Chondrocyte (in vitro differentiated cells): ENCODE data around the gene BLOC1S6. TPM values are rescaled to one million over a fixed set of nuclear protein-coding genes. Genes with fewer than 3 reads are reported as not detected.

ENCODE experiments used
- DNase-seq: peaks from one replicate; pipeline ENCODE4 v3.0.0; 2021; ENCODE audit warnings: mixed read lengths, low spot score
- H3K27ac Mint-ChIP-seq: one replicate; pipeline ENCODE4 v1.8.0; 2021; ENCODE audit warnings: mild to moderate bottlenecking, moderate library complexity, mixed read lengths; ENCODE audit not compliant: unreplicated experiment
- H3K27me3 Mint-ChIP-seq: 2 replicates; pipeline ENCODE4 v1.8.0; 2021; ENCODE audit warnings: low read depth, mixed read lengths
- H3K36me3 Mint-ChIP-seq: 2 replicates; pipeline ENCODE4 v1.8.0; 2021; ENCODE audit warnings: low read depth, mixed read lengths
- H3K4me1 Mint-ChIP-seq: 2 replicates; pipeline ENCODE4 v1.8.0; 2021; ENCODE audit warnings: low read depth, mild to moderate bottlenecking, mixed read lengths
- H3K4me3 Mint-ChIP-seq: one replicate; pipeline ENCODE4 v1.8.0; 2021; ENCODE audit warnings: mild to moderate bottlenecking, moderate library complexity, mixed read lengths; ENCODE audit not compliant: unreplicated experiment
- H3K9me3 Mint-ChIP-seq: 2 replicates; pipeline ENCODE4 v1.8.0; 2021; ENCODE audit warnings: low read depth, mixed read lengths
- CTCF ChIP-seq: fragments of 200-600 bp; sonication (generic); IDR thresholded peaks from 2 replicates; pipeline ENCODE4 v1.5.0; 2021; ENCODE audit warnings: antibody characterized with exemption, mild to moderate bottlenecking, moderate library complexity
- total RNA-seq: library from RNA; stranded (reverse); gene quantifications from 3 replicates; pipeline ENCODE4 v1.2.1, GENCODE V29; 2021

Gene BLOC1S6
- total RNA-seq, 1 donor from 2014 or later = 51.4 TPM

GRCh38 chr15:45589256-45589655, 2.1 kb downstream of the BLOC1S6 start:
- H3K4me1 Mint-ChIP-seq = peaks cover 37% of the 10 kb centered on the region
- no peaks in the 10 kb centered on the region for H3K9me3 Mint-ChIP-seq
- no peak for DNase-seq
- H3K36me3 Mint-ChIP-seq = no peaks in the 10 kb centered on the region
- H3K4me3 Mint-ChIP-seq = peak overlapping the region; percentile 99
- H3K27me3 Mint-ChIP-seq = no peaks in the 10 kb centered on the region
- no peak for TF ChIP-seq CTCF
- peak overlapping the region; percentile 100 for H3K27ac Mint-ChIP-seq

DNA sequence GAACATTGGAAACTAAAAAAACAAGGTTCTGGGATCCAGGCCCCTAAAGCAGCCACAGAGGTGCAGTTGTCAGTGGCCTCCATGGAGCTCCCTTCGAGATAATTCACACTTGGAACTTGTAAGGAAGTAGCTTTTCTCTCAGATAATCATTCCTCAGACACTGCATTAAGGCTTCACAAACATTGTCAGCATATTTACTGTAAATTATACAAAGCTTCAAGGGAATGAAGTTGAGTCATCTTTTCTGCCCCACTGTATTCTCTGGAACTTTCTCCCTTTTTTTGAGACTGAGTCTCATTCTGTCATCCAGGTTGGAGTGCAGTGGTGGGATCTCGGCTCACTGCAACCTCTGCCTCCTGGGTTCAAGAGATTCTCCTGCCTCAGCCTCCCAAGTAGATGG, 7.1 kb downstream of the BLOC1S6 start:
- DNase-seq = no peak
- H3K4me3 Mint-ChIP-seq = no peak overlapping the region
- H3K9me3 Mint-ChIP-seq = no peaks in the 10 kb centered on the region
- H3K27ac Mint-ChIP-seq = peak overlapping the region; percentile 41
- no peaks in the 10 kb centered on the region for H3K27me3 Mint-ChIP-seq
- H3K36me3 Mint-ChIP-seq = peaks cover 13% of the 10 kb centered on the region
- peaks cover 12% of the 10 kb centered on the region for H3K4me1 Mint-ChIP-seq
- TF ChIP-seq CTCF = no peak

DNA sequence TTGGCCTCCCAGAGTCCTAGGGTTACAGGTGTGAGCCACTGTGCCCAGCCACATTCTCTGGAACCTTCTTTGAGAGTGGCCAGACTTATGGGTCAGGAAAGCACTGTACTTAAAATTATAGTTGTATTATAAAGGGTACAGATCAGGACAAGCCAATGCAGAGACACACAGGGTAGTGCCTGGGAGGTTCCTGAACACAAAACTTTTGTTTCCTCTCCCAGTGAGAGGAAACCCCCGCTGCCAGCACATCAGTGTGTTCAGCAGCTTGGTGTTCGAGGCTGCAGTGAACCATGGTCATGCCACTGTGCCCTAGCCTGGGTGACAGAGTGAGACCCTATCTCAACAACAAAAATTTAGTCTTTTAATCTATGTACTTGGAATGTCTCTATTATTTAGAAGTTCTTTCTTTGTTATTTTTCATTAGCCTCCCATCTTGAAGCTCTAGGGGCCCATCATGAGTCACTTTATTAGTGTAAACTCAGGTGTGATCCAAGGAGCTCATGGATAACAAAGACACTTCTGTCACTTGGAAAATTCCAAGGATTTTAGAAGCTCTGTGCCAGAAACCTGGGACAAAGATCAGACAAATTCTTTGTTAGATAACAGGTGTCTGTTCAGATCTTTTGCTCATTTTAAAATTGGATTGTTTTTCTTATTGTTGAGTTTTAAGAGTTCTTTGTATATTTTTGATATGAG, 7.8 kb downstream of the BLOC1S6 start:
- H3K4me1 Mint-ChIP-seq = peaks cover 7% of the 10 kb centered on the region
- DNase-seq = no peak
- H3K27ac Mint-ChIP-seq = peak overlapping the region; percentile 41
- no peak overlapping the region for H3K4me3 Mint-ChIP-seq
- no peaks in the 10 kb centered on the region for H3K27me3 Mint-ChIP-seq
- no peak for TF ChIP-seq CTCF
- H3K9me3 Mint-ChIP-seq = no peaks in the 10 kb centered on the region
- H3K36me3 Mint-ChIP-seq = peaks cover 13% of the 10 kb centered on the region

- no peaks in the 10 kb centered on the region for H3K27me3 Mint-ChIP-seq
These were observed 16.7 kb downstream of the BLOC1S6 start for GRCh38 chr15:45603881-45604280.

GRCh38 chr15:45604326-45604725, 17.1 kb downstream of the BLOC1S6 start:
- H3K9me3 Mint-ChIP-seq = no peaks in the 10 kb centered on the region
- TF ChIP-seq CTCF = no peak
- H3K4me3 Mint-ChIP-seq = no peak overlapping the region
- DNase-seq = no peak
- peaks cover 4% of the 10 kb centered on the region for H3K4me1 Mint-ChIP-seq
- H3K27ac Mint-ChIP-seq = peak overlapping the region; percentile 46
- H3K27me3 Mint-ChIP-seq = no peaks in the 10 kb centered on the region
- H3K36me3 Mint-ChIP-seq = peaks cover 10% of the 10 kb centered on the region

More at GRCh38 chr15:45603881-45604280, 16.7 kb downstream of the BLOC1S6 start:
- TF ChIP-seq CTCF = no peak
- no peak overlapping the region for H3K27ac Mint-ChIP-seq
- H3K4me1 Mint-ChIP-seq = peaks cover 4% of the 10 kb centered on the region
- no peak for DNase-seq
- no peak overlapping the region for H3K4me3 Mint-ChIP-seq
- no peaks in the 10 kb centered on the region for H3K9me3 Mint-ChIP-seq
- H3K36me3 Mint-ChIP-seq = peaks cover 10% of the 10 kb centered on the region
